Osteoblast (primary cell): Measurements from ENCODE around the gene MPHOSPH8. TPM values are rescaled to one million over a fixed set of nuclear protein-coding genes. Genes with fewer than 3 reads are reported as not detected.
"Not testable (repeated sequence)": the region's sequence is repeated elsewhere in the genome, so short reads cannot be mapped to it uniquely, and the experiment has no call there.

Source experiments
- DNase-seq: peaks from one replicate; pipeline ENCODE4 v3.0.0; 2011; ENCODE audit warnings: low spot score, mixed read lengths; ENCODE audit not compliant: insufficient read length; ENCODE audit errors: missing footprints
- H2AFZ ChIP-seq: 2 replicates; pipeline ENCODE4 v1.6.0; 2011; ENCODE audit warnings: mild to moderate bottlenecking, low read length
- H3K27ac ChIP-seq: 2 replicates; pipeline ENCODE4 v1.5.1; 2011; ENCODE audit warnings: mild to moderate bottlenecking, low read depth, low read length, moderate library complexity
- H3K27me3 ChIP-seq: 2 replicates; pipeline ENCODE4 v1.6.0; 2012; ENCODE audit warnings: mild to moderate bottlenecking, control low read depth, inconsistent platforms, low read length, moderate library complexity; ENCODE audit not compliant: insufficient read depth
- H3K36me3 ChIP-seq: 2 replicates; pipeline ENCODE4 v1.5.1; 2011; ENCODE audit warnings: mild to moderate bottlenecking, low read length, control low read depth, moderate library complexity; ENCODE audit not compliant: insufficient read depth
- H3K4me1 ChIP-seq: 2 replicates; pipeline ENCODE4 v1.5.1; 2011; ENCODE audit warnings: mild to moderate bottlenecking, low read length, control low read depth, moderate library complexity; ENCODE audit not compliant: insufficient read depth
- H3K4me2 ChIP-seq: 2 replicates; pipeline ENCODE4 v1.6.0; 2011; ENCODE audit warnings: mild to moderate bottlenecking, low read length; ENCODE audit not compliant: insufficient read depth
- H3K4me3 ChIP-seq: fragments of 200-600 bp; sonication (generic); 3 replicates; pipeline ENCODE4 v1.5.1; 2012; ENCODE audit warnings: mild to moderate bottlenecking, low read length, inconsistent platforms; ENCODE audit not compliant: insufficient read depth
- H3K79me2 ChIP-seq: 2 replicates; pipeline ENCODE4 v1.6.0; 2012; ENCODE audit warnings: mild to moderate bottlenecking, low read length, control low read depth, inconsistent platforms; ENCODE audit not compliant: insufficient read depth
- H3K9me3 ChIP-seq: 2 replicates; pipeline ENCODE4 v1.5.1; 2011; ENCODE audit warnings: low read depth, low read length, control low read depth
- H4K20me1 ChIP-seq: 2 replicates; pipeline ENCODE4 v1.6.0; 2012; ENCODE audit warnings: mild to moderate bottlenecking, low read length, control low read depth; ENCODE audit not compliant: insufficient read depth
- total RNA-seq: library from RNA; depleted of rRNA; stranded (reverse); fragments of >200 nt; gene quantifications from 2 replicates; pipeline ENCODE4 v1.2.3, GENCODE V29; 2012
- TF ChIP-seq, protein P1 (sequence below): IDR thresholded peaks from 2 replicates; pipeline ENCODE4 v1.5.1; 2011; ENCODE audit warnings: mild to moderate bottlenecking, low read depth, low read length, moderate library complexity; ENCODE audit errors: extremely low read depth

Gene MPHOSPH8
- total RNA-seq, 1 donor, result 11.2 TPM

DNA sequence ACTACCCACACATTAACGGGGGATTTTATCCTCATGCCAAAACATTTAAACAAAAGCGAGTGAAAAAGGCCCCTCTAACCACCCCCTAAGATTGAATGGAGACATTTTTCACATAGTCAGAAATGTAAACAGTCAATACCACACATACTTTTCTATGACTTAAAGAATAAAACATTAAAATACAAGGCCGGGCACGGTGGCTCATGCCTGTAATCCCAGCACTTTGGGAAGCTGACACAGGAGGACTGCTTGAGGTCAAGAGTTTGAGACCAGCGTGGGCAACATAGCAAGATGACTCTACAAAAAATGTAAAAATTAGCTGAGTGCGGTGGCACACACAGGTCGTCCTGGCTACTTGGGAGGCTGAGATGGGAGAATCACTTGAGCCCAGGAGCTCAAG is 47.3 kb downstream of the MPHOSPH8 start:
- H3K27ac ChIP-seq, result no peak overlapping the region
- H3K4me2 ChIP-seq, result no peak overlapping the region

DNA sequence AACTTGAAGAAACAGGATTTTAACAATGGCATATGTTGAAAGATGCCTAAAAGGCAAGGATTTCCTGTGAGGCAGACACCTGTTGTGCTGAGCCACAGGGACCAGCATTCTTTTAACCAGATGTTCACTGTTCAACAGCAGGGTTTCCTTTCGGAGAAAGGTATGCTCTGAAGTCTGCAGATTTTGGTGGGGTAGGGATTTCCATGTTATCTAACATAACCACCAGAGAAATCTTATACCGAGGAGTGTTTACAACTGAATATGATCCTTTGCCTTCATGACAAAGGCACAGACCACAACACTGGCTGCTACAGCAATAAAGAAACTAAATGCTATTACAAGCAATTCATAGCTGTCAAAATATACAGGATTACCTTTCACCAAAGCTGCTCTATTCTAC is 48.1 kb downstream of the MPHOSPH8 start:
- Histone ChIP-seq H3K4me2 (no peak overlapping the region), H3K27ac (no peak overlapping the region)

More for the DNA sequence above, 47.3 kb downstream of the MPHOSPH8 start:
- Histone ChIP-seq H4K20me1 (no peaks in the 10 kb centered on the region), H3K27me3 (no peaks in the 10 kb centered on the region), H3K4me1 (no peaks in the 10 kb centered on the region), H3K4me3 (no peak overlapping the region), H3K79me2 (peaks cover 2% of the 10 kb centered on the region), H3K9me3 (no peaks in the 10 kb centered on the region), H2AFZ (no peak overlapping the region), H3K36me3 (peaks cover 9% of the 10 kb centered on the region)
- TF ChIP-seq, protein P1, sequence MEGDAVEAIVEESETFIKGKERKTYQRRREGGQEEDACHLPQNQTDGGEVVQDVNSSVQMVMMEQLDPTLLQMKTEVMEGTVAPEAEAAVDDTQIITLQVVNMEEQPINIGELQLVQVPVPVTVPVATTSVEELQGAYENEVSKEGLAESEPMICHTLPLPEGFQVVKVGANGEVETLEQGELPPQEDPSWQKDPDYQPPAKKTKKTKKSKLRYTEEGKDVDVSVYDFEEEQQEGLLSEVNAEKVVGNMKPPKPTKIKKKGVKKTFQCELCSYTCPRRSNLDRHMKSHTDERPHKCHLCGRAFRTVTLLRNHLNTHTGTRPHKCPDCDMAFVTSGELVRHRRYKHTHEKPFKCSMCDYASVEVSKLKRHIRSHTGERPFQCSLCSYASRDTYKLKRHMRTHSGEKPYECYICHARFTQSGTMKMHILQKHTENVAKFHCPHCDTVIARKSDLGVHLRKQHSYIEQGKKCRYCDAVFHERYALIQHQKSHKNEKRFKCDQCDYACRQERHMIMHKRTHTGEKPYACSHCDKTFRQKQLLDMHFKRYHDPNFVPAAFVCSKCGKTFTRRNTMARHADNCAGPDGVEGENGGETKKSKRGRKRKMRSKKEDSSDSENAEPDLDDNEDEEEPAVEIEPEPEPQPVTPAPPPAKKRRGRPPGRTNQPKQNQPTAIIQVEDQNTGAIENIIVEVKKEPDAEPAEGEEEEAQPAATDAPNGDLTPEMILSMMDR, result no peak
- no peak for DNase-seq

DNA sequence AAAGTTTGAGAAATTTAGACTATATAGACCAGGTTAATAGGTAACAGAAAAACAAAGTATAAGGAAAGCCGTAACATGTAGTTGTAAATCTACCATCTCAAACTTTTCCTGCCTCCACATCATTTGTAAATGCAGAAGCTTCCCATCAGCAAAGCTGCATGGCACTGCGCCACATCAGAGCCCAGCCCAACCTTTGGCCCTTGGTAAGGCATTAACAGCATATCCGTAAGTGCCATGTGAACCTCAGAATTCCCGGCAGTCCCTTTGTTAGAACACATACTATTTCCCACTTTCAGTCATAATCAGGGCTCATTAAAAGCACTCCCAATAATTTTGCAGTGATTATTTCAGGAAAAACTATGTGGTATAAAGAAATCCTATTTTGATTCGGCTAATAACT is 51.6 kb downstream of the MPHOSPH8 start:
- Histone ChIP-seq H3K9me3 (no peaks in the 10 kb centered on the region), H3K4me1 (no peaks in the 10 kb centered on the region), H3K4me3 (no peak overlapping the region), H3K79me2 (peaks cover 2% of the 10 kb centered on the region), H3K27me3 (no peaks in the 10 kb centered on the region), H3K36me3 (peaks cover 6% of the 10 kb centered on the region), H3K4me2 (no peak overlapping the region), H2AFZ (no peak overlapping the region), H4K20me1 (no peaks in the 10 kb centered on the region), H3K27ac (no peak overlapping the region)
- TF ChIP-seq, protein P1, result no peak
- DNase-seq, result no peak

More for the DNA sequence above, 48.1 kb downstream of the MPHOSPH8 start:
- Histone ChIP-seq H2AFZ (no peak overlapping the region), H3K79me2 (peaks cover 2% of the 10 kb centered on the region), H3K4me1 (no peaks in the 10 kb centered on the region), H3K36me3 (peaks cover 9% of the 10 kb centered on the region), H3K27me3 (no peaks in the 10 kb centered on the region), H3K9me3 (no peaks in the 10 kb centered on the region), H4K20me1 (no peaks in the 10 kb centered on the region), H3K4me3 (no peak overlapping the region)
- DNase-seq, result no peak
- TF ChIP-seq, protein P1, result no peak

DNA sequence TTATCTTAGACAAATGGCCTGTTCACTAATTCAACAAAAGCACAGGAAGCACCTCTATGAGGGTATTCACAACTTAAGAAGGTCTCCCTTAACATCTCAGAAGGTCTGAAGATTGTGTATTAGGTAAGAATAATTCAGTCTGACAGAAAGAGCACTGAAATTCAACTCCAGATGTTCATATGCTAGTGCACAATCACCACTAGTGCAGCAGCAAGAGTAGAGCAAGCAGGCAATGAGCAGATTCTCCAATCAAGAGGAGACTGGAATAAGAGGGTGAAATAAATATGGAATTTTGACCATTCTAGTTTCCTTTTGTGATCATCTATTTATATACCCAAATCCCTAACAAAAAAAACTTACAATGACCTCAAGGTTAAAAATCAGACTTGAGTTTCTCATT is 52.0 kb downstream of the MPHOSPH8 start:
- peaks cover 2% of the 10 kb centered on the region for H3K79me2 ChIP-seq
- H3K4me2 ChIP-seq, result no peak overlapping the region
- no peak for DNase-seq
- H3K4me3 ChIP-seq, result no peak overlapping the region
- H4K20me1 ChIP-seq, result no peaks in the 10 kb centered on the region
- no peak overlapping the region for H2AFZ ChIP-seq
- TF ChIP-seq, protein P1, result no peak
- no peaks in the 10 kb centered on the region for H3K9me3 ChIP-seq
- H3K36me3 ChIP-seq, result peaks cover 6% of the 10 kb centered on the region
- H3K27ac ChIP-seq, result no peak overlapping the region
- no peaks in the 10 kb centered on the region for H3K27me3 ChIP-seq
- H3K4me1 ChIP-seq, result no peaks in the 10 kb centered on the region

DNA sequence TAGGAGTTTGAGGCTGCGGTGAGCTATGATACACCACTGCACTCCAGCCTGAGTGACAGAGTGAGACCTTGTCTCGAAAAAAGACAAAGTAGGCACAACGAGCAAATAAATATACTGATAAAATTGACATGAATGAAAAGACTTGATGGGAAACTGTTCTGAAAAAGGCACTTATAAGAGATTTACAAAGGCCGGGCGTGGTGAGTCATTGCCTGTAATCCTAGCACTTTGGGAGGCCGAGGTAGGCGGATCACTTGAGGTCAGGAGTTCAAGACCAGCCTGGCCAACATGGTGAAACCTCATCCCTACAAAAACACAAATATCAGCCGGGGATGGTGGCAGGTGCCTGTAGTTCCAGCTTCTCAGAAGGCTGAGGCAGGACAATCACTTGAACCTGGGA is 58.0 kb downstream of the MPHOSPH8 start:
- H2AFZ ChIP-seq, H3K27ac ChIP-seq, H3K4me1 ChIP-seq, H3K4me3 ChIP-seq, H3K9me3 ChIP-seq, H3K36me3 ChIP-seq, DNase-seq, H3K79me2 ChIP-seq, H3K4me2 ChIP-seq, H4K20me1 ChIP-seq, H3K27me3 ChIP-seq: not testable (repeated sequence)
